ENCODE measurements around the gene RPL19. TPM values are rescaled to one million over a fixed set of nuclear protein-coding genes. Genes with fewer than 3 reads are reported as not detected.

RPL19 gene
- polyA plus RNA-seq, 3 donors, result 1,879 to 2,308 (median 2,025) TPM

Other genes starting within 250 kb of the RPL19 start
- gene FBXO47, start 232.9 kb upstream of the RPL19 start, polyA plus RNA-seq (ENCODE audit: insufficient read length in 3 of 3), result under 1 TPM in 1 of 3 donors, not detected in 2; 0.07 TPM
- gene PLXDC1, start 48.6 kb upstream of the RPL19 start, polyA plus RNA-seq (ENCODE audit: insufficient read length in 3 of 3), result 1 to 10 TPM; 4.9 to 9.2 (median 7.2) TPM
- gene ARL5C, start 34.1 kb upstream of the RPL19 start, polyA plus RNA-seq (ENCODE audit: insufficient read length in 3 of 3), result under 1 TPM; 0.17 to 0.50 (median 0.44) TPM
- gene CACNB1, start 2.6 kb upstream of the RPL19 start, polyA plus RNA-seq (ENCODE audit: insufficient read length in 3 of 3), result 10 to 100 TPM in 1 of 3 donors, 1 to 10 TPM in 2; 8.8 to 13.3 (median 9.6) TPM
- gene STAC2, start 25.7 kb downstream of the RPL19 start, polyA plus RNA-seq (ENCODE audit: insufficient read length in 3 of 3), result 1 to 10 TPM; 3.3 to 4.5 (median 3.6) TPM
- gene FBXL20, start 201.3 kb downstream of the RPL19 start, polyA plus RNA-seq (ENCODE audit: insufficient read length in 3 of 3), result 10 to 100 TPM; 11.8 to 15.1 (median 13.2) TPM